Right kidney (tissue), 1 donor: ENCODE results near the gene ZNF584.

Source experiments
- DNase-seq: peaks from one replicate; pipeline ENCODE4 v3.0.0-alpha.2; 2016

Gene ZNF584

DNA sequence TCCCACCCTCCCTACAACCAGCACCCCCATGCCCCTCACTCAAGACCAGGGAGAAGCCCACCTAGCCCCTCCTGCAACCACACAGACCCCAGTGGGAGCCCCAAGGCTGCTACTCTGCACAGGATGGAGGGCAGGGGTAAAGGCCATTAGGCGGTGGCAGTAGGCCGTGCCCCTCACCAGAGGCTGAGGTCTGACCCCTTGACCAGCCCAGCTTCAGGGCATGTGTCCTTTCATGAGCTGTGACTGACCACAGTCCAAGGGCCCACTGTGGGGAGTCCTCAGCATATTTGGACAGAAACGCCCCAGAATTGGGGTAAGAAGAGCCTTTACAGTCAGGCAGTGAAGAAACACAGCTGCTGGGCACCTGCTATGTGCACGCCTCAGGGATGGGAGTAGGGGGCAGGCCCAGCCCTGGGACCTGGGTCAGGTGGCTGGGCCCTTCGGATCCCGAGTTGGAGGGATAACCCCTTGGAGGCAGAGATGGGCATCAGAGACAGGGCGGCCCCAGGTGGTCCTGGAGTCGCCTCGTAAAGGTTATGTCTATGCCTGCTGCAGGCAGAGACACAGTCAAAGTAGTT is 23.0 kb upstream of the ZNF584 start:
- no peak for DNase-seq

DNA sequence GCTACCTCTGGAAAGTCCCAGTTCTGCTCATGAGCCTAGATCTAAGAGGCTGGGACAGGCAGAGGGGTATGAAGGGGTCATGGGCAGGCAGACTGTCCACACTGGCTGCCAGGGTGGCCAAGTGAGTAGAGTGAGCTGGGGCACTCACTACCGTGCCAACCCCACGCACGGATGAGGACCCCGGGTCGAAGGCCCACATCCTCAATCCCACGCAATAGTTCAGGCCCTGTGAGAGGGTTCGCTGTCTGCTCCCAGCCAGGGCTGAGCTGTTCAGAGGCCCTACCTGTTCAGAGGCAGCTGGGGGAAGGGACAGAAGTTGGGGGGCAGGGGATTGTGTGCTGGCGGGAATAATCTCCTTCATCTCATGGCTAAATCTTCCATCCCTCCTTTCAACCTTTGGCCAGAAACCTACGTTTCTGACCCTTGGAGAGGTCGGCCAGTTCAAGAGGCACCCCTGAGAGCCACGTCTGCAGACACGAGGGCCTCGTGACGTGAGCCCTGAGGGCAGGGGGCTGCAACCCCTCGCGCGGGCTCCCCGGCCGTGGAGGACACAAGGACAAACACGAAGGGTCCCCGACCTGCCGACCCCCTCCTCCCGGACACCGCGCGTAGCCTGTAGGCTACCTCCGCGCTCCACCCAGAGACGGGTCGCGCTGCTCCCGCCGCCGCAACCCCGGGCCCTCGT is 22.4 kb upstream of the ZNF584 start:
- DNase-seq = peak; percentile 27

DNA sequence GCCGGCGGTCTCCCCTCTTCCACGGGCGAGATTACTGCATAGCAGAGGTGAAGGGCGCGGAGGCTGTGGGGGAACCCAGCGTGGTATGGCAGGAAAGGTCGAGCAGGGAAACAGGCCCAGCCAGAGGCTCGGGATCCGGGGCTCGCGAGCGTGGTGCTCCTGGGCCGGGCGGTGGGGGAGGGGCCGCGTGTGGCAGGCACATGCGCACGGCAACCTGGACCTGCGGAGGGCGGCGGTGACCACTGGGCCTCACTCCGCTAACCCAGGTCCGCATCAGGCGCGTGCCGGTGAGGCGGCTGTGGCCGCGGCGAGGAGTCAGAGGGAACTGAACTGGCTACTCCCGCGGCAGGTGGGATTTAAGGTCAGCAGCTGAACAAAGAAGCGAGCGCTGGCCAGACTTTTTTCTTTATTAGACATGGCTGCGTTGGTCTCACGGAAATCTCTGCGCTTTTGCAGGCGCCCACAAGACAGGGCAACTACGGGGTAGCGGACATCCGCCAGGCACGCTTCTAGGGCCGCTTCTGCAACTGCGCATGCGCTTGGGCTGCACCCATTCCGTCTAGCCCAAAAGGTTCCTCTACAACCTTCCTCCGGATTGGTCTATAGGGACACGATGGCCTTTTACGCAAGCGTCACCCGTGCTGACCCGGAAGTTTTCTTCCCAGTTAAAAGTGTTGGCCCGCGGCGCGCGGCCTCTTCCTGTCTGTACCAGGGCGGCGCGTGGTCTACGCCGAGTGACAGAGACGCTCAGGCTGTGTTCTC is 21.7 kb upstream of the ZNF584 start, which contains the start of gene RPS5:
Gene RPS5 (plus strand): TSS at position 694 of the 762 bp plus-strand sequence. CDS start 869 bp downstream, outside the sequence.
- peak; percentile 89 for DNase-seq

DNA sequence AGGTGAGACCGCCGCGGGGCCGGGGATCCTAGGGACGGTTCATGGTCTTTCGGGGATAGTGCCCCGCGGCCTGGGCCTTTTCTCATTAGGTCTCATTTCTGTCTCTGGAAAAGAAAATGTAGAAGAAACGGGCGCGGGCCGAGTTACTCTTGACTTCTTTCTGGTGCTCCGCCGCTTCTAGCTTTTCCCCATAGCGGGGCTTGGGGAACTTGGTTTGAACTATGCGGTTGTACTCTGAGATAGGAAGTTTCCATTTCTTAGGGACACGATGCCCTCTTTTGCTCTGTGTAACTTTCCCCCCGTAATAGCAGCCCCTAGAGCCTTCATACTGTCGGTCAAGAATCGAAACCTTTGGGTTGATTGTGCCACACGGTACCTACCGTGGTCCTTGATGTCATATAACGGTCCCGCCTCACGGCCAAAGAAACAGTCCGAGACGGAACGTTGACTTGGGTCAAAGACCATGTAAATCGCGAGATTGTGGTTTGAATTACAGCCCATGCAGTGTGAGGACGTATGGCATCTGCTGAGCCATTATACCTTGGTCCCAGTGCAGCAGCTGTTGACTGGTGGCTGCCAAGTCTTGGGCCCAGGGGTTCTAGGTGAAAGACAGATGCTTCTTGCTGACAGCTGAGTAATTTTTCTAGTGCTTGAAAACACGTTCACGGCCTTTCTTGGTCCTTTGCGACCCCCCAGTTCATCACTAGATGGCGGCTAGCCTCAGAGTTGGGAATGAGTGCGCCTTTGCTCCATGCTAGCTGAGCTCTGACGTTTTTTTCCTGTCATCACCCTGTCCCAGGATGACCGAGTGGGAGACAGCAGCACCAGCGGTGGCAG is 20.9 kb upstream of the ZNF584 start:
- DNase-seq = no peak

DNA sequence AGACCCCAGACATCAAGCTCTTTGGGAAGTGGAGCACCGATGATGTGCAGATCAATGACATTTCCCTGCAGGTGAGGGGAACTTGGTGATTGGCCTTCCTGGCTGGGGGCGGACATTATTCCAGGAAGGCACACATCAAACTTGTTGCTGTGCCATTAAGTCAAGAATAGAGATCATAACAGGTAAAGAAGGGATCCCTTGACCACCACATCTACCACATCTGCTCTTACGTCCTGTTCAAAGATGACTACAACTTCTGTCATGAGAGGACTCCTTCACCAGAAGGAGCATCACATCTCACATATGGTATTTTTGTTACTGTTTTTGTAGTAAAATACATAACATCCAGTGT is 20.3 kb upstream of the ZNF584 start:
- DNase-seq = no peak

DNA sequence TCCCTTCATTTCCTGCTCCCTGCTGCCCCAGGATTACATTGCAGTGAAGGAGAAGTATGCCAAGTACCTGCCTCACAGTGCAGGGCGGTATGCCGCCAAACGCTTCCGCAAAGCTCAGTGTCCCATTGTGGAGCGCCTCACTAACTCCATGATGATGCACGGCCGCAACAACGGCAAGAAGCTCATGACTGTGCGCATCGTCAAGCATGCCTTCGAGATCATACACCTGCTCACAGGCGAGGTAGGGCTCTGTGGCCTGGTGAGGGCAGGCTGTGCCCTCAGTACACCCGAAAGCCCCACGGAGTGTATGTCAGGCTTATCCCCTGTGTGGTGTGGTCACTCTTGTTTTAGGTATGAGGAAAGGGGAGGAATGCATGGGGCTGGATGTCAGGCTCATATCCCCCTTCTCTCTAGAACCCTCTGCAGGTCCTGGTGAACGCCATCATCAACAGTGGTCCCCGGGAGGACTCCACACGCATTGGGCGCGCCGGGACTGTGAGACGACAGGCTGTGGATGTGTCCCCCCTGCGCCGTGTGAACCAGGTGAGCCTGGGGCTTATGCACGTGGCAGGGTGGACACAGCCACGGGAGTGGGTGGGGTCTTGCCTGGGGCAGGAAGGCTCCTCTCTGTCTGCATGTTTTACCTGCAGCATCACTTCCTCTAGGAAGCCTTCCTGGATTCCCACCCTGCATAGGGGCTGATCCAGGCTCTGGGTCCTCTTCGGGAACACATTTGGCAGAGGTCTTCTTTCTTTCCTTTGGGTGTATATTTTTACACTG is 15.3 kb upstream of the ZNF584 start:
- DNase-seq = no peak

DNA sequence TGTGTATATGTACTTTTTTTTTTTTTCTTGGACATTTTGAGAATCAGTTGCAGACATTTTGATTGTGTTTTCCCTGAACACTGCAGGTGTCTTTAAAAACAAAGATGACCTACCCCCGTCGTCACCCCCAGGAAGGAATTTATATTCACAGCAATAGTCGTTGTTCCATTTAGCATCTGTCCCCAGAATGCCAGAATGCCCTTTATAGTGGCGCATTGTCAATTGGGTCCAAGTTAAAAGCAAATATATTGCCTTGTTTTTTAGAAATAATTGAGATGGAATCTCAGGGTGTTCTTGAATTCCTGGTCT is 14.8 kb upstream of the ZNF584 start:
- no peak for DNase-seq

DNA sequence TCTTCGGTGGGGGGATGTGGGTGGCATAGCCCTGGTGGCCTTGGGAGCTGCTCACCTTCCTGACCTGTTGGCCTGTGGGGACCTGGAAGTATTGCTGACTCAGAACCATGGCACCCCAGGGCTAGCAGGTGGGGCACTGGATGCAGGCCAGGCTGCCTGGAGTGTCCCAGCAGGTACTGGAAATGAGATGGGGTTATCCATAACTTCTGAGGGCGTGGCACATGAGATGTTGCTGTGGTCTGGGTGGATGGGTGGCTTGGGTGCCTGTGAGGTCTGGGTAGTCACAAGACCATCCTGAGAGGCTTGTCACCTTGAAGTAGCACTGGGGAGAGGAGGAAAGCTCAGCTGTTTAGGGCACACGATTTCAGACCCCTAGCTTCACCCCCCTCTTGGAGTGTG is 13.6 kb upstream of the ZNF584 start:
- DNase-seq = no peak

DNA sequence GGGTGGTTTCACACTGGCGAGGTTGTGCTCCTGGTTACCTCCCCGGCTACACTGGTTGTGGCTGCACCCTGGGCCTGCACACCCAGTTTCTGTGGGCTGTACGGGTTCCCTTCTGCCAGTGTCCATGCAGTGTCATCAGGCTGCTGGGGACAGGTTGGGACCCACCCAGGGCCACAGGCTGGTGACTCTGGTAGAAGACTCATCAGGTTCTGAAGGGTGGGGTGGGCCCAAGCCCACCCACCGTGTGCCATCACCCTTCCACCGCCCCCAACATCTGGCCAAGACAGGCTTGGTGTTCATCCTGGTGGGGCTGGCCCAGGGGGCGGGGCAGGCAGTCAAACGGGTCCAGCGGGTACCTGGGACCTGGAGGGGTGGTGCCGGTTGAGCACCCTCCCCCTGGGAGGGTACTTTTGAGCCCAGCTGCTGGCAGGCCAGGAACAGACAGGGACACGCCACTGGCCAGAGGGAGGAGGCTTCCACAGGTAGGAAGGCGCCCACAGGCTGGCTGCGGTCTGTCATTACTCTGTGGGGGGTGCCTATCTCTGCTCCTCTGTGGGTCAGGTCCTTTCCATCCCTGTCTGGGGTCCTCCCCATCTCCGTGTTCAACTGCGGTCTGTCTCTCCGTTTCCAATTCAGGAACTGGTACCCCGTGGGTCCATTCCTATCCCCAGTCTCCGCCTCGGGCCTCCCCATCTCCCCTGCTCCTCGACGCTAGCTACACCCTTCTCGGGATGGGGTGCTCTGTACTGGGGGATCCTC is 13.1 kb upstream of the ZNF584 start, which contains the start of gene RNF225:
Gene RNF225 (plus strand): TSS at position 437 of the 759 bp plus-strand sequence. CDS start 434 bp downstream, outside the sequence.
- no peak for DNase-seq

DNA sequence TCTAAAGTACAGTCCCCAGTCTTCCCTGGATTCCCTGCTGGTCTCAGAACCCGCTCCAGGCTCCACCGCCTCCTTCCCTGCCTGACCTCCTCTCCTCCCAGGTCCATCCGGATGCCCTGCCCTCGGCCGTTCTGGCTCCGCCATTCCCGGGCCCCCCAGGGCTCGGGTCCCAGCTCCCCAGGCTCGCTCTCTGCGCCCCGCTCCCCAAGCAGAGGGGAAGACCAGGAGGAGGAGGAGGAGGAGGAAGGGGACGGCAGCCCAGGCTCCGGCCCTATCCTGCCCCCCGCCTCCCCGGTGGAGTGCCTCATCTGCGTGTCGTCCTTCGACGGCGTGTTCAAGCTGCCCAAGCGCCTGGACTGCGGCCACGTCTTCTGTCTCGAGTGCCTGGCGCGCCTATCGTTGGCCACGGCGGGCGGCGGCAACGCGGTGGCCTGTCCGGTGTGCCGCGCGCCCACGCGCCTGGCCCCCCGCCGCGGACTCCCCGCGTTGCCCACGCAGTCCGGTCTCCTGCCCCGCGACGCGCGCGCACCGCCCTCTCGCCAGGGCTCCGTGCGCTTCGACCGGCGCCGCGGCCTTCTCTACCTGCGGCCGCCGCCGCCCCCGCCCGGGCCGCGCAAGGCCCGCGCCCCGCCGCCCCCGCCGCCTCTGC is 12.3 kb upstream of the ZNF584 start:
- peak; percentile 32 for DNase-seq

DNA sequence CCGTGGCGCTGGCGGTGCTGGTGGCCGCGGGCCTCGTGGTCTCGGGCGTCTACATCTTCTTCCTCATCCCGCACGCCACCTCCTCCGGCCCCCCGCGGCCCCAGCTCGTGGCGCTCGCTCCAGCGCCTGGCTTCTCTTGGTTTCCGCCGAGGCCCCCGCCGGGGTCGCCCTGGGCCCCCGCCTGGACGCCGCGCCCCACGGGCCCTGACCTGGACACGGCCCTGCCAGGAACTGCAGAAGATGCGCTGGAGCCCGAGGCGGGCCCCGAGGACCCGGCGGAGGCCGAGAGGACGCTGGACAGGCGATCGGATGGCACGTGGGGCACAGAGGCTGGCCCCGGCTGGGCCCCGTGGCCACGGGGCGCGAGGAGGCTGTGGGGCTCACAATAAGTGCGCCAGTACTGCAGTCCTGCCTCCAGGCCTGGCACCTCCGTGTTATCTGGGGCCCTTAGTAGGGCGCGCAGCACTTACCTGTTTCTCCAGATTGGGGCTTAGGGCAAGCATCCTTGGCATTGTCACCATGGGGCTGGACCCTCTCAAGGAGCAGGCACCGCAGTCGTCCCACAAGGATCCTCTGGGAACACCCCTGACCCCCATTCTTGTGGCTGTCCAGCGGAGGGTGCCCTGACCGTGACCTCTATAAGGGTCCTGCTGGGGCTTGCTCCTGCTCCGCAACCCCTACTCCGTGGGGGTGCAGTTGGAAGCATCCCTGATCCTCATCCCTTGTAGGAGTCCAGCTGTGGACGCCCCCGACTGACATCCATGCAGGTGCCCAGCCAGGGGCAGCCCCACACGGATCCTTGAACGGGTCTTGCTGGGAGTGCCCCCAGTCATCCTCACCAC is 11.5 kb upstream of the ZNF584 start:
- DNase-seq = peak; percentile 43

DNA sequence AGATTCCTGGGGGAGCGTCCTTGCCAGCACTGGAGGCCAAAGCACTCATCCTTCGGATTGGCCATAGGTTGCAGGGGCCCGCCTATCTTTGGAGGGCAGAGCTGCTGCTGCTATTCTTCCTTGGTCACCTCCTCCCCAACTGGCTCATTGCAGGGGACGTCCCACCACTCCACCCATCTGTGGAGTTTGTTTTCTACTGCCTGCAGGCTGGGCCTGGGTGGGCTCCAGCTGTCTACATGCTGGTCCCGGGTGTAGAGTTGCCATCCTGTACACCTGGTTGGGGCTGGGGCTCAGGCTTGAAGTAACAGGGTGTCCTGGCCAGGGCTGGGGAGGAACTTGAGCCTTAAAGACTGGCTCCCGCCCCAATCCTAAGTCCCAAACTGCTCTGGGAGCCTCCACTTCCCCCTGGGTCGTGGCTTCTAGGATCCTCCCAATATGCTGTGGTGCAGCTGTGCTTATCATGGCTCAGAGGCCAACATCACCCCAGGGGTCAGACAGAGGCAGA is 10.9 kb upstream of the ZNF584 start:
- no peak for DNase-seq

DNA sequence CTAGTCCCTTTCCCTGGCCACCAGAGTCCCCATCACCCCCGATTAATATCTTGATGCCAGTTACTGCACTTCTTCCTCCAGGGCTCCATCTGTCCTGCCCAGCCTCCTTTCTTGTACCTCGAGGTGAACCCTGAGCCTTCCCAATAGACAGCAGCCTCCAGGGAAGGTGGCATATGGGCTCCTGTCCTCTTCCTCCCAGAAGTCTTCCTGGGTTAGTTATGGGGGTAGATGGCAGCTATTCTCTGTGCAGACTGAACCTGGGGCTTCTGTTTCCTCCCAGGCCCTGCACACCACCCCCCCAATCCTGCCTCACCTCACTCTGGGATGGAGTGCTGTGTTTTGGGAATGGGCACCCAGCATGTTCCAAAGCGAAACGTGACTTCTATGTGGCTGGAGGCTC is 10.4 kb upstream of the ZNF584 start:
- no peak for DNase-seq

DNA sequence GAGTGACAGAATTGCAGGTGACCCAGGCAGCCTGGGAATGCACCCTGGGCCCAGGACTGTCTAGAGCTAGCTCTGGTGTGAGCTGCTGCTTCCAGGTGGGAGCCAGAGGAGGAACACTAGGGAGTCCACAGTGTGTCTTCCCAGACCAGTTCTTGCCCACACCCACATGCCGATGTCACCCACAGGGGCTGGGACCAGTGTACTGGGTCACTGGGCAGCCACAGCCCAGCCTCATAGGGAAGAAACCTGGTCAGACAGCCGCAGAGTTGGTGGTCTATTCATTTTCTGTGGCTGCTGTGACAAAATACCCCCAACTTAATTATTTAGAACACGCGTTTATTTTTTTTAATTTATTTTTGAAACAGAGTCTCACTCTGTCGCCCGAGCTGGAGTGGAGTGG is 9.9 kb upstream of the ZNF584 start:
- DNase-seq = no peak

DNA sequence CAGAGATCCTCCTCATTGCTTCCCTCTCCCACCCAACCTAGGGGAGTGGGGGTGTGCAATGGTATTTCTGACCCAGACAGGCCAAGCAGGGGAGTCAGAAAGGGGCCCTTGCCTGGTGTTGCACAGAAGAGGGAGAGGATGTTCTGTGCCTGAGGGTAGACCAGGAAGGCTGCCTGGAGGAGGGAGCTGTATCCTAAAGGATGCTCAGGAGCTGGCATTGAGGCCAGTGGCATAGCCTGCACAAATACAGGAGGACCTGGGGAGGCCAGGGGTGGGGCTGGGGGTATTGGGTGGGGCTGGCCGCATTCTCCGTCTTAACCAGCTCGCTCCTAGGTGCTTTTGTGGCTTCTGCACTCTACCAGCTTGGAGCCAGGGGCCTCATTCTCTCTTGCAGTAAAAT is 8.5 kb upstream of the ZNF584 start:
- DNase-seq = no peak

DNA sequence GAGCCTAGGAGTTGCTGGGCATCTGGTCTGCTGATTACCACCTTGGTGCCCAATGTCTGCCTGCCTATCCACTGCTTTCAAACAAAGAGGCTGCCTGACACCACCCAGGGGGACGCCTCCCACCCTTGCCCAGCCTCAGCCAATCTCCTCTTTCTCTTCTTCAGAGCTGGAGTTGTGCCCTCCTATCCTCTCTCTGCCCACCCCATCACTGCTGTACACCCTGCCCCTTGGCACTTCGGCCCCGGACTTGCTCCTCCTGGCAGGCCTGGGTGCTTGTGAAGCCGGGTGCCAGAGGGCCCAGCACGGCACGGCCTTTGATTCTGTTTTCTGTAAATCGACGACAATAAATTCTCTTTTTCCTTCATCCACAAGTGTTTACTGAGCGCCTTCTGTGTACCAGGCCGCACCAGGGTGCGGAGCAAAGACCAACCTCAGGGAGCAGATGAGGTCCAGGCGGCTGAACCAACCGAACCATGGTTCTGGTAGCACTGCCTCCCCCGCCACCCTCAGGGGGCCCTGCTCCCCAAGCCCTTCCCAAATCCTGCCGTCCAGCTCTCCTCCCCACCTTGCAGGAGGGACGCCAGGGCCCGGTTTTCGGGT is 8.0 kb upstream of the ZNF584 start:
- DNase-seq = no peak

DNA sequence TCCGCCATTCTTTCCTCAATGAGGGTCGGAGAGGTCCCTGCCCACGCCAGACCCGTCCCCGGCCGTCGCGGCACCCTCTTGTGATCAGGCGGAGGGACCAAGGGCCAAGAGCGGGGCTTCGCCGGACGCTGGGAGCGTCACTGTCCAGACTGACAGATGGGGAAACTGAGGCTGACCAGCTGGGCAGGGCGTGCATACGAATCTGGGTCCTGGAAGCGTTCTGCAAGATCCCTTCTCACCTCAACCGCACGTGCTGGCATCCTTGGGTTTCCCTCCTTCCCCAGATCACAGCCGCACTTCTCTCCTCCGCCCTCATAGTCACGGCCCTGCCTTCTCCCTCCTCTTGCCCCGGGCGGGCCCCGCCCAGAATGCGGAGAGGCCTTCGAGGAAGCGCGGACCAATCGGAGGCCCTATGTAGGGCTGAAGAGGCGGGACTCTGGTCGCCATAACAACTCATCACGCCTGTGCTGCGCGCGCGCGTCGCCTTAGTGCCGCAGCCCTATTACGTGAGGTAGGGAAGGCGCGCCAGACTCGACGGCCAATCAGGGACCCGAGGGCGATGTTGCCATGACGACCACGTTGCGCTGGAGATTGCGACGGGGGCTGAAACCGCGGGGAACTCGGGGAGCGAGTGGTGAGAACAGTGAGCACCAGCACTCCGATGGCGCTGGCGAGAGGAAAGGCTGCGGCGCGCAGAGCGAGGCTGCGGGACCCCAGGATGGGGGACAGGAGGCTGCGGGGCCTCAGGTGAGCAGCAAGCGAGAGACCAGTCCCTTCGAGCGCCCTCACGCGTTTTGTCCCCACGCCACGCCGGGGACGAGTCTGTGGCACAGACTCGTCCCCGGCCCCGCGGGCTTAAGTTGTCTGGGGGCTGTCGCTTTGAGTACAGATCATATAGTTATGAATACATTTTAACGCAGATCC is 7.3 kb upstream of the ZNF584 start:
- DNase-seq = peak; percentile 95

DNA sequence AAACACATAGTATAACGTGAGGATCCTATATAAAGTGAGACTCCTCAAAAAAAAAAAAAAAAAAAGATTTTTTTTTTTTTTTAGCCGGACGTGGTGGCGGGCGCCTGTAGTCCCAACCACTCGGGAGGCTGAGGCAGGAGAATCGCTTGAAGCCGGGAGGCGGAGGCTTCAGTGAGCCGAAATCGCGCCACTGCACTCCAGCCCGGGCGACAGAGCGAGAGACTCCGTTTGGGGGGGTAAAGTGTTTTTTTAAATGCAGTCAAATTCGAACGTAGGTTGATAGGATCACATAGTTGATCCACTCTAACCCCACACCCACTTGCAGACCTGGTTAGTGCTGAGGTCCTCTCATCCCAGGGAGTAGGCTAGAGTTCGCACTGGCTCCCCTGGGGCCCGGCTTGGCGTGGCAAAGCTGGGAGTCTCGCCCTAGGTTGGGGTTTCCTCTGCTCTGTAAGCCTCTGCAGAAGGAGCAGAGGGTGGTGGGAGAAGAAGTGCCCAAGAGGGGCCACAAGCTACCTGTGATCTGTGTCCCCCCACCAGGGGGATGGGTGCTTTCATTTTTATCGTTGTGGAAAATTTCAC is 6.5 kb upstream of the ZNF584 start:
- no peak for DNase-seq
